Suprapubic skin (tissue), 4 donors: ENCODE data around the gene RBM19. TPM values are rescaled to one million over a fixed set of nuclear protein-coding genes. Genes with fewer than 3 reads are reported as not detected.

ENCODE experiments used
- DNase-seq, 2 donors: peaks; one replicate each; pipeline ENCODE4 v3.0.0-alpha.2; 2019; ENCODE audit warnings: low spot score in 2 of 2
- H3K27ac ChIP-seq: fragments of 200-600 bp; sonication (generic); one replicate; pipeline ENCODE4 v1.5.1; 2019
- H3K27me3 ChIP-seq: fragments of 200-600 bp; sonication (generic); one replicate; pipeline ENCODE4 v1.5.1; 2019
- H3K36me3 ChIP-seq: fragments of 200-600 bp; sonication (generic); one replicate; pipeline ENCODE4 v1.5.1; 2019
- H3K4me1 ChIP-seq: fragments of 200-600 bp; sonication (generic); one replicate; pipeline ENCODE4 v1.5.1; 2019
- H3K4me3 ChIP-seq: fragments of 200-600 bp; sonication (generic); one replicate; pipeline ENCODE4 v1.5.1; 2019; ENCODE audit warnings: mild to moderate bottlenecking
- H3K9me3 ChIP-seq: fragments of 200-600 bp; sonication (generic); one replicate; pipeline ENCODE4 v1.5.1; 2019
- CTCF ChIP-seq, 2 donors: fragments of 200-600 bp in 1 of 2; fragments of 450-650 bp in 1 of 2; sonication (generic) in 1 of 2; IDR thresholded peaks; one replicate each; pipeline ENCODE4 v1.5.1; 2016 to 2019; ENCODE audit warnings: antibody characterized with exemption in 2 of 2, mild to moderate bottlenecking in 1 of 2, moderate library complexity in 1 of 2
- EP300 ChIP-seq: sonication (generic); formaldehyde crosslinking; IDR thresholded peaks from one replicate; pipeline ENCODE4 v1.6.1; 2017; ENCODE audit warnings: antibody characterized with exemption
- POLR2A ChIP-seq, 2 donors: fragments of 450-650 bp; IDR thresholded peaks; one replicate each; pipeline ENCODE4 v1.6.1; 2017; ENCODE audit warnings: antibody characterized with exemption in 2 of 2, mild to moderate bottlenecking in 2 of 2, moderate library complexity in 2 of 2
- POLR2AphosphoS5 ChIP-seq, 3 donors: sonication (generic); formaldehyde crosslinking; IDR thresholded peaks; one replicate each; pipeline ENCODE4 v1.6.1; 2017; ENCODE audit warnings: antibody characterized with exemption in 3 of 3
- WGBS: methylation state at CpG from one replicate; pipeline ENCODE4 v1.1.5; 2018; 5-methylcytosine and 5-hydroxymethylcytosine counted together
- total RNA-seq, 4 donors: library from RNA; depleted of rRNA; stranded (reverse); fragments of >200 nt; gene quantifications; one replicate each; pipeline ENCODE4 v1.1.0, GENCODE V29; 2016

RBM19 gene
- total RNA-seq, 4 donors from 2014 or later, result 26.8 to 51.4 (median 28.2) TPM

- DNase-seq, result no peak
- Histone ChIP-seq H3K27ac (no peak overlapping the region), H3K4me1 (no peaks in the 10 kb centered on the region), H3K9me3 (no peaks in the 10 kb centered on the region), H3K4me3 (no peak overlapping the region), H3K27me3 (no peaks in the 10 kb centered on the region), H3K36me3 (peaks cover 97% of the 10 kb centered on the region)
- TF ChIP-seq CTCF (IDR thresholded peaks at IDR 0.05) (no peak), POLR2A (IDR thresholded peaks at IDR 0.05) (no peak), EP300 (no peak), POLR2AphosphoS5 (IDR thresholded peaks at IDR 0.05) (no peak)
- WGBS, result 94% methylated on average over 5 of the region's 5 CpGs
Measured at GRCh38 chr12:113938471-113938870, 27.7 kb downstream of the RBM19 start.

GRCh38 chr12:113936460-113936859 lies 29.7 kb downstream of the RBM19 start:
- Histone ChIP-seq H3K4me3 (no peak overlapping the region), H3K4me1 (no peaks in the 10 kb centered on the region), H3K36me3 (peaks cover 89% of the 10 kb centered on the region), H3K27me3 (no peaks in the 10 kb centered on the region), H3K27ac (no peak overlapping the region), H3K9me3 (no peaks in the 10 kb centered on the region)
- no peak for DNase-seq
- WGBS, result 87% methylated on average over 1 of the region's 1 CpG
- no peak for TF ChIP-seq POLR2A (IDR thresholded peaks at IDR 0.05)

- TF ChIP-seq POLR2A (IDR thresholded peaks at IDR 0.05), result no peak
- TF ChIP-seq POLR2AphosphoS5 (IDR thresholded peaks at IDR 0.05), result no peak
- no peak for TF ChIP-seq CTCF (IDR thresholded peaks at IDR 0.05)
- TF ChIP-seq EP300, result no peak
- no peak for DNase-seq
- Histone ChIP-seq H3K36me3 (peaks cover 90% of the 10 kb centered on the region), H3K27ac (no peak overlapping the region), H3K4me1 (no peaks in the 10 kb centered on the region), H3K4me3 (no peak overlapping the region), H3K9me3 (no peaks in the 10 kb centered on the region), H3K27me3 (no peaks in the 10 kb centered on the region)
- WGBS, result 67% methylated on average over 6 of the region's 6 CpGs
Measured at GRCh38 chr12:113935459-113935858, 30.7 kb downstream of the RBM19 start.

- DNase-seq, result no peak
- H3K36me3 ChIP-seq, result peaks cover 90% of the 10 kb centered on the region
- H3K27ac ChIP-seq, result no peak overlapping the region
- no peaks in the 10 kb centered on the region for H3K4me1 ChIP-seq
- no peak overlapping the region for H3K4me3 ChIP-seq
- no peaks in the 10 kb centered on the region for H3K27me3 ChIP-seq
- 93% methylated on average over 9 of the region's 9 CpGs for WGBS
- no peaks in the 10 kb centered on the region for H3K9me3 ChIP-seq
- TF ChIP-seq EP300, result no peak
- TF ChIP-seq POLR2A (IDR thresholded peaks at IDR 0.05), result no peak
- TF ChIP-seq POLR2AphosphoS5 (IDR thresholded peaks at IDR 0.05), result no peak
- no peak for TF ChIP-seq CTCF (IDR thresholded peaks at IDR 0.05)
Measured at GRCh38 chr12:113934946-113935345, 31.2 kb downstream of the RBM19 start.

GRCh38 chr12:113934060-113934814 lies 31.9 kb downstream of the RBM19 start:
- TF ChIP-seq POLR2A (IDR thresholded peaks at IDR 0.05), result no peak
- no peak for TF ChIP-seq EP300
- TF ChIP-seq POLR2AphosphoS5 (IDR thresholded peaks at IDR 0.05), result no peak
- no peak for TF ChIP-seq CTCF (IDR thresholded peaks at IDR 0.05)
- Histone ChIP-seq H3K36me3 (peaks cover 89% of the 10 kb centered on the region), H3K27me3 (no peaks in the 10 kb centered on the region), H3K4me1 (no peaks in the 10 kb centered on the region), H3K4me3 (no peak overlapping the region), H3K27ac (no peak overlapping the region), H3K9me3 (no peaks in the 10 kb centered on the region)
- 90% methylated on average over 14 of the region's 14 CpGs for WGBS
- no peak for DNase-seq
